ENCODE measurements around the gene PIEZO1. TPM values are rescaled to one million over a fixed set of nuclear protein-coding genes. Genes with fewer than 3 reads are reported as not detected.
A peak's percentile ranks its signal among the peaks of the same experiment; 100 is the strongest.

Gene PIEZO1
- total RNA-seq, 6 experiments from 2014 or later: 238 to 293 (median 264) TPM

DNA sequence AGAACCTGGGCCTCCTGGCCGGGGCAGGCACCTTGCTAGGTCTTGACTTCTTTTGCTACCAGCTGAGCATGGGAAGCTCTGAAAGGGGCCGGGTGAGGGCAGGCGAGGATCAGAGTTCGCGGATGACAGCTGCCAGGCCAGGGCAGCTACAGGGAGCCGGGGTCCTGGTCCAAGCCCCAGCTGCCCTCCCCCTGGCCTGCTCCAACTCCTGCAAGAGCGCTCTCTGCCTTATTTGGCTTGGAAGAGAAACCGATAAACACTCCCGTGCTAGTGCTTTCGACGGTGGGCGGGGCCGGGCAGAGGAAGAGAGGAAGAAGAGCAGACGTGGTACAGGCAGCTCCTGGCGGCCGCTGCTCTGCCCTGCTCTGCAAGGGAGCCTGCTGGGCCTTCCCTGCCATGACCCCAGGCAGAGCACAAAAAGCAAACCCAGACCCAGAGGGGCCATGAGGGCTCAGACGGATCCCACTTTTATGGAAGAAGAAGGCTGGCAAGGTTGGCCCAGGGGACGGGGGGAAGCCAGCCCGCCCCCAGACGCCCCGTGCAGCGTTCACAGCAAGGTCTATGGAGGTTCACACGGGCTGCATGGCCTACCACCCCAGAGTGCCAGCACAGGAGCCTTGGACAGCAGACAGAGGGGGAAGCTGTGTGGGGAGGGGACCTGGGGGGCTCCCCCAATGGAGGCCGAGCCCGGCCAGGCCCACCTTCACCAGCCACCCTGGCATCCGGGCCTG, 25.6 kb downstream of the PIEZO1 start:
- Mint-ChIP-seq H3K36me3 (ENCODE audit: low read depth) (peaks cover 12% of the 10 kb centered on the region), H3K27me3 (ENCODE audit: insufficient read depth) (peaks cover 4% of the 10 kb centered on the region), H3K9me3 (no peaks in the 10 kb centered on the region), H3K27ac (peak overlapping the region; percentile 29), H3K4me3 (no peak overlapping the region), H3K4me1 (ENCODE audit: low read depth) (peaks cover 36% of the 10 kb centered on the region)
- TF ChIP-seq, protein P1, sequence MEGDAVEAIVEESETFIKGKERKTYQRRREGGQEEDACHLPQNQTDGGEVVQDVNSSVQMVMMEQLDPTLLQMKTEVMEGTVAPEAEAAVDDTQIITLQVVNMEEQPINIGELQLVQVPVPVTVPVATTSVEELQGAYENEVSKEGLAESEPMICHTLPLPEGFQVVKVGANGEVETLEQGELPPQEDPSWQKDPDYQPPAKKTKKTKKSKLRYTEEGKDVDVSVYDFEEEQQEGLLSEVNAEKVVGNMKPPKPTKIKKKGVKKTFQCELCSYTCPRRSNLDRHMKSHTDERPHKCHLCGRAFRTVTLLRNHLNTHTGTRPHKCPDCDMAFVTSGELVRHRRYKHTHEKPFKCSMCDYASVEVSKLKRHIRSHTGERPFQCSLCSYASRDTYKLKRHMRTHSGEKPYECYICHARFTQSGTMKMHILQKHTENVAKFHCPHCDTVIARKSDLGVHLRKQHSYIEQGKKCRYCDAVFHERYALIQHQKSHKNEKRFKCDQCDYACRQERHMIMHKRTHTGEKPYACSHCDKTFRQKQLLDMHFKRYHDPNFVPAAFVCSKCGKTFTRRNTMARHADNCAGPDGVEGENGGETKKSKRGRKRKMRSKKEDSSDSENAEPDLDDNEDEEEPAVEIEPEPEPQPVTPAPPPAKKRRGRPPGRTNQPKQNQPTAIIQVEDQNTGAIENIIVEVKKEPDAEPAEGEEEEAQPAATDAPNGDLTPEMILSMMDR (IDR thresholded peaks at IDR 0.05): no peak
- DNase-seq: no peak

DNA sequence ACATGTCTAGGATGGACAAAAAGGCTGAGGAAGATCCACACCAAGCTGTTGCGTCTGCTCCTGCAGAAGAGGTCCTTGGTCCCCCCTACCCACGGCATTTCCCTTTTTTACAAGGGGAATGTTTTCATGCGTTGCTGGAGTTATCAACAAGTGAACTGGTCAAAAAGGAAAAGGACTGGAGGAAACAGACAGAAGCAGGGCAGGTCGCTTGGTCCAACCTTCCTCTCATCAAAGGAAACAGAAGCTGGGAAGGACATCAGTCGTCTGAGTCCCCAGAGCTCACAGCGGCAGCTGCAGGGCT, 26.1 kb downstream of the PIEZO1 start:
- Mint-ChIP-seq H3K27ac (no peak overlapping the region; the same call in 1 of the 2 replicates), H3K9me3 (no peaks in the 10 kb centered on the region), H3K4me1 (ENCODE audit: low read depth) (peaks cover 37% of the 10 kb centered on the region), H3K4me3 (no peak overlapping the region), H3K27me3 (ENCODE audit: insufficient read depth) (peaks cover 4% of the 10 kb centered on the region), H3K36me3 (ENCODE audit: low read depth) (peaks cover 12% of the 10 kb centered on the region)
- TF ChIP-seq, protein P1 (IDR thresholded peaks at IDR 0.05): no peak
- DNase-seq: no peak

DNA sequence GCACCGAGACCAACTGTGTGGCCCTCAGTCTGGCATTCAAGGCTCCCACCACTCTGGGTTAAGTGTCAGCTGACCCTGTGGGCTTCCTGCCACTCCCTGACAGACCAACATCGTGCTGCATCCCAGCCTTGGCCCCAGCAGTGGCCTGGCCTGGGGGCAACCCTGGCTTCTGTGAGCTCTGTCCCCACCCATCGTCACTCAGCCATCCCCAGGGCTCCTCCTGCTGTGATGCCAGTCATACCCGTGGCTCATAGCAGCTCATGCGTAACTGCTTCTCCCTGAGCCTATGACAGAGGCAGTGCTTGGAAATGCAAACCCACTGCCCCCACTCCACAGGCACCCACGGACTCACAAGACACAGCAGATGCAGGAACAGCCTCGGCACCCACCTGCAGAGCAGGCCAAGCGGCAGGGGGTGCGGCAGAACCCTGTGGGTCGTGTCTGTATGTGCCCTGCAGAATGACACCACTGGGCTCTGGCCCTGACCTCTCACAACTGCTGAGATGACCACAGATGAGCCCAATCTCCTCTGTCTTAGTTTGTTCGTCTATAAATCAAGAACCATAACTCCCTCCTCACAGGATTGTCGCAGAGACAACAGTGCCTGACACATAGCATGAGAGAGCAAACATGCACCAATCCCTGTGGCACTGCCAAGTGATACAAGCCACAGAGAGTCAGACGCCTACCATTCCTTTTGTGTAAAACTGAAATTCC, 26.6 kb downstream of the PIEZO1 start:
- Mint-ChIP-seq H3K27ac (no peak overlapping the region; the same call in 1 of the 2 replicates), H3K27me3 (ENCODE audit: insufficient read depth) (peaks cover 6% of the 10 kb centered on the region), H3K4me1 (ENCODE audit: low read depth) (peaks cover 37% of the 10 kb centered on the region), H3K9me3 (no peaks in the 10 kb centered on the region), H3K36me3 (ENCODE audit: low read depth) (peaks cover 7% of the 10 kb centered on the region), H3K4me3 (no peak overlapping the region)
- no peak for DNase-seq
- TF ChIP-seq, protein P1 (IDR thresholded peaks at IDR 0.05): no peak

GRCh38 chr16:88755745-88756443, 29.1 kb downstream of the PIEZO1 start:
- Mint-ChIP-seq H3K4me1 (ENCODE audit: low read depth) (peaks cover 33% of the 10 kb centered on the region), H3K27ac (peak overlapping the region; percentile 74), H3K4me3 (no peak overlapping the region), H3K36me3 (ENCODE audit: low read depth) (peaks cover 5% of the 10 kb centered on the region), H3K9me3 (no peaks in the 10 kb centered on the region), H3K27me3 (ENCODE audit: insufficient read depth) (peaks cover 4% of the 10 kb centered on the region)
- TF ChIP-seq, protein P1 (IDR thresholded peaks at IDR 0.05): no peak
- DNase-seq: no peak

DNA sequence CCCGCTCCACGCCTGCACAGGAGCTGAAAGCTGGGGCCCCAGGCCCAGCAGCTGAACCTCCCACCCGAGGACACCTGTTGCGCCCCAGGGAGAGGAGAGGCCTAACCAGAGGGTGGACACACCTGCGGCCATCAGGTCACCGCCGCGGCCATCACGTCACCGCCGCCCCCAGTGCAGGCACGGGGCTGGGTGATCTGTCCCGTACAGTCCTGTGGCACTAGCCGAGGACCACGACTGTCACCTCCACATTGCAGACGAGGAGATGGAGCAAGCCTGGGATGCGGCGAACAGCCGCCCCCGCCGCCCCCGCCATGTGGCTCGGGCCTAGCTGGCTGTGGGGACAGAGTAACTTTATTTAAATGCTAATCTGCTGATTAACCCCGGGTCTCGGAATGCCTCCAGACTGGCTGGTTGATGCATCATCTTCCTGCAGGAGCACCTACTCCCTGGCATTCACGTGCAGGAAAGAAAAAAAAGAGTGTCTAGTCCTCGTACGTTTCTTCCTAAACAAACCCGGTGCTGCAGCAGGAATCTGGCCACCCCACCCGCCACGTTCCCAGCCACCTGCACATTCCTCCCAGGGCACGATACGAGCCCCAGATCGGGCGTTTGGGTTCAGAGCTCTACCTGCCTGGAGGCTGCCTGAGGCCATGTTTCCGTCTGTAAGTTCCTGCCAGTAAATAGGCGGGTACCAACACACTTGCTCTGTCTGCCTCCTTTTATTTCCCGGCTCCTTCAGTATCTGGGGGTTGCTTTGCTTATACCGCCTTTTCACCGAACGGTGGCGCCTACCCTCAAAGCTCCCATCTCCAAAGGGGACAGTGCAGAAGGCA, 29.9 kb downstream of the PIEZO1 start:
- peak; percentile 82 for DNase-seq
- Mint-ChIP-seq H3K4me3 (peak overlapping the region; percentile 51), H3K36me3 (ENCODE audit: low read depth) (peaks cover 5% of the 10 kb centered on the region), H3K9me3 (no peaks in the 10 kb centered on the region), H3K27ac (peak overlapping the region; percentile 74), H3K27me3 (ENCODE audit: insufficient read depth) (peaks cover 4% of the 10 kb centered on the region), H3K4me1 (ENCODE audit: low read depth) (peaks cover 33% of the 10 kb centered on the region)
- TF ChIP-seq, protein P1 (IDR thresholded peaks at IDR 0.05): no peak
